A673 (cell line): ENCODE measurements around the gene ATP6V0D1. TPM values are rescaled to one million over a fixed set of nuclear protein-coding genes. Genes with fewer than 3 reads are reported as not detected.

Source experiments
- BruUV-seq: library from RNA; stranded (reverse); fragments of 400-500 nt; replicated peaks from 2 replicates; lab custom pipeline; 2021; lab: Mats Ljungman, UMichigan
- CTCF ChIA-PET: fragments of 300-600 bp; sonication (Branson Sonifier 250); formaldehyde crosslinking; loops from one replicate; lab custom pipeline; 2022; ENCODE audit warnings: antibody characterized with exemption; lab: Charles Lee
- POLR2A ChIA-PET: fragments of 300-600 bp; sonication (Branson Sonifier 250); formaldehyde crosslinking; loops from one replicate; lab custom pipeline; 2022; ENCODE audit warnings: antibody characterized with exemption; ENCODE audit not compliant: low non-redundant PET; lab: Charles Lee
- DNase-seq: peaks from one replicate; pipeline ENCODE4 v3.0.0-alpha.2; 2015; ENCODE audit warnings: low spot score
- H3K27ac ChIP-seq: fragments of 200-600 bp; sonication (generic); 2 replicates; pipeline ENCODE4 v1.5.1; 2016; ENCODE audit warnings: mixed run types, low read depth, mild to moderate bottlenecking, mixed read lengths, antibody characterized with exemption, low read length; ENCODE audit not compliant: poor library complexity, severe bottlenecking
- H3K27me3 ChIP-seq: fragments of 200-600 bp; sonication (generic); replicated peaks from 2 replicates; pipeline ENCODE4 v1.6.1; 2017; ENCODE audit warnings: mixed run types, low read depth, mild to moderate bottlenecking, mixed read lengths, antibody characterized with exemption, low read length; ENCODE audit not compliant: insufficient read depth, poor library complexity
- H3K36me3 ChIP-seq: fragments of 200-600 bp; sonication (generic); 2 replicates; pipeline ENCODE4 v1.6.1; 2016; ENCODE audit warnings: mixed run types, mild to moderate bottlenecking, mixed read lengths, antibody characterized with exemption, low read length; ENCODE audit not compliant: insufficient read depth, poor library complexity, severe bottlenecking
- H3K4me1 ChIP-seq: fragments of 200-600 bp; sonication (generic); 2 replicates; pipeline ENCODE4 v1.6.1; 2017; ENCODE audit warnings: mixed run types, mild to moderate bottlenecking, mixed read lengths, antibody characterized with exemption, low read length; ENCODE audit not compliant: insufficient read depth, poor library complexity, severe bottlenecking
- H3K4me3 ChIP-seq: fragments of 200-600 bp; sonication (generic); 2 replicates; pipeline ENCODE4 v1.5.1; 2016; ENCODE audit warnings: low read depth, mixed run types, mild to moderate bottlenecking, mixed read lengths, low read length; ENCODE audit not compliant: poor library complexity, severe bottlenecking
- H3K9me3 ChIP-seq: fragments of 200-600 bp; sonication (generic); 2 replicates; pipeline ENCODE4 v1.6.1; 2016; ENCODE audit warnings: mixed run types, low read depth, mild to moderate bottlenecking, mixed read lengths, antibody characterized with exemption, low read length; ENCODE audit not compliant: poor library complexity, severe bottlenecking
- EZH2 ChIP-seq: fragments of 200-600 bp; sonication (generic); IDR thresholded peaks from 2 replicates; pipeline ENCODE4 v1.6.1; 2017; ENCODE audit warnings: borderline replicate concordance, low read depth, mild to moderate bottlenecking, mixed read lengths, antibody characterized with exemption, low read length; ENCODE audit not compliant: poor library complexity, severe bottlenecking
- intact Hi-C: fragments of 100-400 bp; cut with micrococcal nuclease; formaldehyde crosslinking; loops from one replicate; pipeline ENCODE4 v1.10.0; 2022; ENCODE audit not compliant: unreplicated experiment
- total RNA-seq: library from RNA; stranded (reverse); gene quantifications from 2 replicates; pipeline ENCODE4 v1.2.3, GENCODE V29; 2021
- TF ChIP-seq, protein P1 (sequence below): fragments of 300-800, 200-600 bp; sonication (generic); conservative IDR thresholded peaks from 2 replicates; pipeline ENCODE4 v1.5.1; 2017; ENCODE audit warnings: low read depth, mild to moderate bottlenecking, antibody characterized with exemption, low read length, moderate library complexity, mixed read lengths

The ATP6V0D1 gene
- total RNA-seq, 1 experiment from 2014 or later, result 63.9 TPM

DNA sequence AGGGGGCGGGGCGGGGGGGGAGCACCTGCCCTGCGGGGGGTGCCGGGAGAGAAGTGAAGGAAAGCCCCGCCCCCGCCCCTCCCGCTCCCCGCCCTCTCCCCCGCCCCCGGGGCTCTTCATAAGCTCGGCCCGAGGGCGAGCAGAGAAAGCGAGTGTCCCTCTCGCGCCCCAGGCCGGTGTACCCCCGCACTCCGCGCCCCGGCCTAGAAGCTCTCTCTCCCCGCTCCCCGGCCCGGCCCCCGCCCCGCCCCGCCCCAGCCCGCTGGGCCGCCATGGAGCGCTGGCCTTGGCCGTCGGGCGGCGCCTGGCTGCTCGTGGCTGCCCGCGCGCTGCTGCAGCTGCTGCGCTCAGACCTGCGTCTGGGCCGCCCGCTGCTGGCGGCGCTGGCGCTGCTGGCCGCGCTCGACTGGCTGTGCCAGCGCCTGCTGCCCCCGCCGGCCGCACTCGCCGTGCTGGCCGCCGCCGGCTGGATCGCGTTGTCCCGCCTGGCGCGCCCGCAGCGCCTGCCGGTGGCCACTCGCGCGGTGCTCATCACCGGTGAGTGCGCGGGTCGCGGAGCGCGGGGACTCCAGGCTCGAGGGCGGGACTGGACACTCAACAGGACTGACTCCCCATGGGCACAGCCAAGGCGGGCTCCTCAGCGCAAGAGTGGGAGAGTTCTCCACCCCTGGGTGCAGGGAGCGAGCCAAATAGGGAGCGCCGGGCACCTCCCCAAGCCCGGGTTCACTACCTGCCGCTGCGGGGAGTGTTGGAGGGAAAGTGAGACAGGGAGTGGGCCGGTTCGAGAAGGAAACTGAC, 49.8 kb downstream of the ATP6V0D1 start, which contains the start of gene HSD11B2:
HSD11B2 (plus strand) TSS at position 145 of the 798 bp plus-strand sequence; CDS start at position 273, 128 bp downstream.
- no TSS peak for BruUV-seq
- Histone ChIP-seq H3K4me3 (peak within 1 kb of the TSS; percentile 52), H3K27ac (no peak within 1 kb of the TSS), H3K27me3 (peaks cover 3% of the 10 kb centered on the region), H3K4me1 (peaks cover 4% of the 10 kb centered on the region), H3K9me3 (no peaks in the 10 kb centered on the region), H3K36me3 (no peaks in the 10 kb centered on the region)
- DNase-seq, result peak; percentile 68
- no peak for TF ChIP-seq EZH2
- TF ChIP-seq, protein P1, sequence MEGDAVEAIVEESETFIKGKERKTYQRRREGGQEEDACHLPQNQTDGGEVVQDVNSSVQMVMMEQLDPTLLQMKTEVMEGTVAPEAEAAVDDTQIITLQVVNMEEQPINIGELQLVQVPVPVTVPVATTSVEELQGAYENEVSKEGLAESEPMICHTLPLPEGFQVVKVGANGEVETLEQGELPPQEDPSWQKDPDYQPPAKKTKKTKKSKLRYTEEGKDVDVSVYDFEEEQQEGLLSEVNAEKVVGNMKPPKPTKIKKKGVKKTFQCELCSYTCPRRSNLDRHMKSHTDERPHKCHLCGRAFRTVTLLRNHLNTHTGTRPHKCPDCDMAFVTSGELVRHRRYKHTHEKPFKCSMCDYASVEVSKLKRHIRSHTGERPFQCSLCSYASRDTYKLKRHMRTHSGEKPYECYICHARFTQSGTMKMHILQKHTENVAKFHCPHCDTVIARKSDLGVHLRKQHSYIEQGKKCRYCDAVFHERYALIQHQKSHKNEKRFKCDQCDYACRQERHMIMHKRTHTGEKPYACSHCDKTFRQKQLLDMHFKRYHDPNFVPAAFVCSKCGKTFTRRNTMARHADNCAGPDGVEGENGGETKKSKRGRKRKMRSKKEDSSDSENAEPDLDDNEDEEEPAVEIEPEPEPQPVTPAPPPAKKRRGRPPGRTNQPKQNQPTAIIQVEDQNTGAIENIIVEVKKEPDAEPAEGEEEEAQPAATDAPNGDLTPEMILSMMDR, result no peak; the same call in 1 of the 2 replicates
- ChIA-PET CTCF (interaction anchor here (0.6 to 1.0 kb wide), 8 partner anchors 9 to 688 kb away, joined by 3 to 10 read pairs (median 7); partner anchors contain the start of gene PLEKHG4), POLR2A (interaction anchor here (0.6 kb wide), 2 partner anchors 131 to 741 kb away, joined by 3 to 5 read pairs; no protein-coding TSS in a partner anchor)
- intact Hi-C loops, result no loop called here

DNA sequence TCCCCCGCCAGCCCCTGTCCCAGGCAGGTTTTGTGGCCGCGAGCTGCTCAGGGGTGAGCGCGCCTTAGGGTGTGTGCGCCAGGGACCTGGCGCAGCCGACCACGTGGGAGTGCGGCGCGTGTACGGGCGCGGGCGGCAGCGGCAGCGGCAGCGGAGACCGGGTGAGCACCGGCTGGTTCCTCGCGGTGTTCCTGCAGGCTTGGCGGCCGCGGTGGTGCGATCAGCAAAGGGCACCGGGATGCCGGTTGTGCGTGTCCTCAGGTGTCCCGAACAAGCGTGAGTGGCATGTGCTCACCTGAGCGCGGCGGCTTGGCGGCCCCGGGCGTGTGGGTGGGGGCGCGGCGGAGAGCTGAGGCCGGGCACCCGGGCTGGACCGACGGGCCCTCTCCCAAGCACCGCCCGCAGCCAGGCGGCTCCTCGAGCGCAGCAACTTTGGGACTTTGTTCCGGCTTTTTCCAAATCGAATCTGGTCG, 50.4 kb downstream of the ATP6V0D1 start:
- DNase-seq, result peak; percentile 38
- Histone ChIP-seq H3K27ac (no peak overlapping the region), H3K27me3 (peaks cover 3% of the 10 kb centered on the region), H3K4me1 (peaks cover 6% of the 10 kb centered on the region), H3K4me3 (peak overlapping the region; percentile 52), H3K9me3 (no peaks in the 10 kb centered on the region), H3K36me3 (no peaks in the 10 kb centered on the region)
- no TSS peak for BruUV-seq
- CTCF ChIA-PET, result interaction anchor here (0.6 to 1.0 kb wide), 5 partner anchors 8 to 687 kb away, joined by 3 to 10 read pairs (median 8); no protein-coding TSS in a partner anchor
- intact Hi-C loops, result no loop called here
- no peak for TF ChIP-seq EZH2
- POLR2A ChIA-PET, result no interaction called here

DNA sequence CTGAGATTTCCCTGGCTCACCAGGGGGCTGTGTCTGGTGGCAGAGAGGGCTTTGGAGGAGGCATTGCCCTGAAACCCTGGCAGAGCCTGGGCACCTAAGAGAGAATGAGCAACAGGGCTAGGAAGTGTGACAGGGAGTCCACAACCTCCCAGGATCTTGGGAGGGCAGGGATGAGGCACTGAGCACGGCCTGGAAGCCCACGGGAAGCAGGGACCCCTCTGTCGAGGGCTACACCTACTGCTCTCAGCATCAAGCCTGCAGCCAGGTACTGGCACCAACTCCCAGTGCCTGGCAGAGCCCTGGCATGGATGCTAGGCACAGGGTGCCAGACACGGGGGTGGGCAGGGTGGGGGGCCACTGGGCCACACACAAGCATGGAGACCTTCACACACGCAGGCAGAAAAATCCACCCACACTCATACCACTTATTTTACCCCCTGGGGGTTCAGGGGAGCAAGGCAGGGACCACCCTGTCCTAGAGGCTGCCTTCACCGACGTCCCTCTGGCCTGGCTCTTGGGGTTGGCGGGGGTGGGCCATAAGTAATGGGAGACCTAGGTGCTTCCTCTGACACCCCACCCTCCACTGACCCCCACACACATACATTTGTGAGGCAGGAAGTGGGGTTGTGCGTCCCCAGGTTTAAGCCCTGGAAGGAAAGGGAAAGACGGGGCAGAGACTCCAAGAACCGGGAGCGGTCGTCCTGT, 51.0 kb downstream of the ATP6V0D1 start:
- intact Hi-C loops, result loop anchor here (5.0 kb wide), 1 partner anchor 37 kb away; no protein-coding TSS in a partner anchor
- peaks cover 3% of the 10 kb centered on the region for H3K27me3 ChIP-seq

More for the DNA sequence above, 51.0 kb downstream of the ATP6V0D1 start:
- DNase-seq, result no peak
- ChIA-PET POLR2A (no interaction called here), CTCF (no interaction called here)
- TF ChIP-seq, protein P1, result no peak
- no peak for TF ChIP-seq EZH2
- no TSS peak for BruUV-seq
- Histone ChIP-seq H3K27ac (no peak overlapping the region), H3K4me3 (peak overlapping the region; percentile 52), H3K4me1 (peaks cover 12% of the 10 kb centered on the region), H3K9me3 (no peaks in the 10 kb centered on the region), H3K36me3 (no peaks in the 10 kb centered on the region)
